Transverse colon (tissue), 4 donors: ENCODE data around the gene UNC5A.

Source experiments
- CTCF ChIP-seq, 5 experiments: fragments of 200-600 bp in 3 of 5; fragments of 450-650 bp in 2 of 5; sonication (generic) in 3 of 5; IDR thresholded peaks; 1 replicate in 2 of 5; 2 replicates in 3 of 5; pipeline ENCODE4 v1.5.1; 2016 to 2017; ENCODE audit warnings: antibody characterized with exemption in 5 of 5, inconsistent platforms in 3 of 5, mild to moderate bottlenecking in 2 of 5, moderate library complexity in 1 of 5
- EP300 ChIP-seq: sonication (generic); formaldehyde crosslinking; IDR thresholded peaks from one replicate; pipeline ENCODE4 v1.6.1; 2017; ENCODE audit warnings: antibody characterized with exemption, low read depth
- POLR2A ChIP-seq: fragments of 450-650 bp; IDR thresholded peaks from one replicate; pipeline ENCODE4 v1.6.1; 2016; ENCODE audit warnings: antibody characterized with exemption, mild to moderate bottlenecking, moderate library complexity
- POLR2AphosphoS5 ChIP-seq, 3 donors: sonication (generic); formaldehyde crosslinking; IDR thresholded peaks; one replicate each; pipeline ENCODE4 v1.6.1; 2016; ENCODE audit warnings: antibody characterized with exemption in 3 of 3

GRCh38 chr5:176823869-176824412 is 13.6 kb downstream of the UNC5A start:
- TF ChIP-seq CTCF (IDR thresholded peaks at IDR 0.05) (no peak), POLR2A (no peak), POLR2AphosphoS5 (IDR thresholded peaks at IDR 0.05) (no peak), EP300 (no peak)
